Mesothelial cell of epicardium (in vitro differentiated cells): ENCODE data around the gene CEPT1. TPM values are rescaled to one million over a fixed set of nuclear protein-coding genes. Genes with fewer than 3 reads are reported as not detected.

Source experiments
- DNase-seq, 2 experiments: peaks; one replicate each; pipeline ENCODE4 v3.0.0; 2021; ENCODE audit warnings: low spot score in 2 of 2; ENCODE audit not compliant: unreplicated experiment in 2 of 2
- H3K27ac Mint-ChIP-seq: 2 replicates; pipeline ENCODE4 v1.8.0; 2021; ENCODE audit warnings: mixed read lengths
- H3K27me3 Mint-ChIP-seq: 2 replicates; pipeline ENCODE4 v1.8.0; 2021; ENCODE audit warnings: low read depth, mixed read lengths
- H3K36me3 Mint-ChIP-seq: 2 replicates; pipeline ENCODE4 v1.8.0; 2021; ENCODE audit warnings: mixed read lengths
- H3K4me1 Mint-ChIP-seq: 2 replicates; pipeline ENCODE4 v1.8.0; 2021; ENCODE audit warnings: mixed read lengths
- H3K4me3 Mint-ChIP-seq: 2 replicates; pipeline ENCODE4 v1.8.0; 2021; ENCODE audit warnings: mild to moderate bottlenecking, moderate library complexity, mixed read lengths
- H3K9me3 Mint-ChIP-seq: 2 replicates; pipeline ENCODE4 v1.8.0; 2021; ENCODE audit warnings: mixed read lengths
- CTCF ChIP-seq: fragments of 200-600 bp; sonication (generic); IDR thresholded peaks from one replicate; pipeline ENCODE4 v1.5.0; 2021; ENCODE audit warnings: antibody characterized with exemption; ENCODE audit not compliant: unreplicated experiment
- total RNA-seq: library from RNA; stranded (reverse); gene quantifications from 3 replicates; pipeline ENCODE4 v1.2.1, GENCODE V29; 2021

The CEPT1 gene
- total RNA-seq, 1 donor from 2014 or later: 38.9 TPM

- no peak for TF ChIP-seq CTCF
- Mint-ChIP-seq H3K27ac (no peak overlapping the region), H3K9me3 (peaks cover 2% of the 10 kb centered on the region), H3K4me1 (no peaks in the 10 kb centered on the region), H3K27me3 (no peaks in the 10 kb centered on the region), H3K36me3 (peaks cover 26% of the 10 kb centered on the region), H3K4me3 (no peak overlapping the region)
- DNase-seq: no peak
These were observed 8.4 kb downstream of the CEPT1 start for GRCh38 chr1:111148376-111148881.

- no peak for TF ChIP-seq CTCF
- H3K36me3 Mint-ChIP-seq: peaks cover 50% of the 10 kb centered on the region
- H3K4me1 Mint-ChIP-seq: peaks cover 5% of the 10 kb centered on the region
- no peak overlapping the region for H3K4me3 Mint-ChIP-seq
- DNase-seq: no peak
- H3K9me3 Mint-ChIP-seq: peaks cover 20% of the 10 kb centered on the region
- no peaks in the 10 kb centered on the region for H3K27me3 Mint-ChIP-seq
- H3K27ac Mint-ChIP-seq: no peak overlapping the region
These were observed 11.8 kb downstream of the CEPT1 start for GRCh38 chr1:111151838-111152237.

- Mint-ChIP-seq H3K4me3 (no peak overlapping the region), H3K36me3 (peaks cover 46% of the 10 kb centered on the region)
- TF ChIP-seq CTCF: no peak
These were observed 14.3 kb downstream of the CEPT1 start for GRCh38 chr1:111154021-111154999.

GRCh38 chr1:111157431-111157830 is 17.4 kb downstream of the CEPT1 start:
- Mint-ChIP-seq H3K36me3 (peaks cover 38% of the 10 kb centered on the region), H3K27ac (no peak overlapping the region), H3K27me3 (no peaks in the 10 kb centered on the region), H3K4me3 (no peak overlapping the region), H3K9me3 (peaks cover 20% of the 10 kb centered on the region), H3K4me1 (peaks cover 14% of the 10 kb centered on the region)
- TF ChIP-seq CTCF: no peak
- DNase-seq: no peak

More at GRCh38 chr1:111154021-111154999, 14.3 kb downstream of the CEPT1 start:
- peaks cover 20% of the 10 kb centered on the region for H3K9me3 Mint-ChIP-seq
- no peak for DNase-seq
- H3K27me3 Mint-ChIP-seq: no peaks in the 10 kb centered on the region
- H3K27ac Mint-ChIP-seq: no peak overlapping the region
- H3K4me1 Mint-ChIP-seq: peaks cover 5% of the 10 kb centered on the region

- H3K4me3 Mint-ChIP-seq: no peak overlapping the region
- H3K27ac Mint-ChIP-seq: peak overlapping the region; percentile 54
These were observed 21.9 kb downstream of the CEPT1 start for GRCh38 chr1:111161843-111162487.

More at GRCh38 chr1:111161843-111162487, 21.9 kb downstream of the CEPT1 start:
- H3K27me3 Mint-ChIP-seq: no peaks in the 10 kb centered on the region
- H3K9me3 Mint-ChIP-seq: no peaks in the 10 kb centered on the region
- TF ChIP-seq CTCF: no peak
- peaks cover 8% of the 10 kb centered on the region for H3K36me3 Mint-ChIP-seq
- DNase-seq: no peak
- H3K4me1 Mint-ChIP-seq: peaks cover 10% of the 10 kb centered on the region
